Measurements from ENCODE around the gene GATA6. TPM values are rescaled to one million over a fixed set of nuclear protein-coding genes. Genes with fewer than 3 reads are reported as not detected.

Gene GATA6
- total and polyA plus RNA-seq, 9 donors, result 30.2 to 221 (median 129) TPM

GRCh38 chr18:22204214-22204536 is 34.8 kb downstream of the GATA6 start:
- intact Hi-C loops (cut with DNase I), result no loop called here
- Histone ChIP-seq H3K9me3 (no peaks in the 10 kb centered on the region), H3K27me3 (no peaks in the 10 kb centered on the region), H3K36me3 (no peaks in the 10 kb centered on the region), H3K27ac (no peak overlapping the region), H3K4me3 (no peak overlapping the region), H3K4me1 (ENCODE audit: insufficient read depth) (peaks cover 13% of the 10 kb centered on the region)
- whole genome bisulfite sequencing, 3 donors, result 86 to 100% (median 100%) methylated on average over 1 of the region's 1 CpG
- TF ChIP-seq CTCF (IDR thresholded peaks at IDR 0.05), result no peak
- no peak for TF ChIP-seq EP300 (IDR thresholded peaks at IDR 0.05)
- no peak for DNase-seq

- H3K9me3 ChIP-seq, result no peaks in the 10 kb centered on the region
- DNase-seq, result no peak
- H3K36me3 ChIP-seq, result no peaks in the 10 kb centered on the region
- 79 to 86% (median 83%) methylated on average over 6 of the region's 6 CpGs for WGBS, 3 donors
- H3K27ac ChIP-seq, result peak overlapping the region in 1 of 2 donors; percentile 70
- no peaks in the 10 kb centered on the region for H3K27me3 ChIP-seq
- TF ChIP-seq CTCF (IDR thresholded peaks at IDR 0.05) (no peak), EP300 (IDR thresholded peaks at IDR 0.05) (no peak), POLR2A (IDR thresholded peaks at IDR 0.05) (no peak)
- H3K4me1 ChIP-seq (ENCODE audit: insufficient read depth), result peaks cover 13% of the 10 kb centered on the region
- no peak overlapping the region for H3K4me3 ChIP-seq
- intact Hi-C loops (cut with DNase I), result loop anchor here in 1 of 4 donors (5.0 kb wide), 1 partner anchor 142 kb away; no protein-coding TSS in a partner anchor
Measured at GRCh38 chr18:22204996-22205395, 35.6 kb downstream of the GATA6 start.

GRCh38 chr18:22207021-22207758 is 37.8 kb downstream of the GATA6 start:
- H3K36me3 ChIP-seq, result no peaks in the 10 kb centered on the region
- TF ChIP-seq EP300 (IDR thresholded peaks at IDR 0.05) (no peak), CTCF (IDR thresholded peaks at IDR 0.05) (no peak), POLR2A (IDR thresholded peaks at IDR 0.05) (no peak)
- H3K27ac ChIP-seq, result peak overlapping the region in 1 of 2 donors; percentile 70
- no peaks in the 10 kb centered on the region for H3K9me3 ChIP-seq
- H3K4me1 ChIP-seq (ENCODE audit: insufficient read depth), result peaks cover 18% of the 10 kb centered on the region
- WGBS, 3 donors, result 50 to 56% (median 53%) methylated on average over 5 of the region's 5 CpGs
- DNase-seq, result peak; percentile 57 to 77 (median 69)
- H3K4me3 ChIP-seq, result no peak overlapping the region
- no peaks in the 10 kb centered on the region for H3K27me3 ChIP-seq
- intact Hi-C loops (cut with DNase I), result loop anchor here in 2 of 4 donors (2.0 to 5.0 kb wide), 3 partner anchors 14 to 140 kb away; no protein-coding TSS in a partner anchor

- H3K4me1 ChIP-seq (ENCODE audit: insufficient read depth), result peaks cover 16% of the 10 kb centered on the region
- H3K27me3 ChIP-seq, result no peaks in the 10 kb centered on the region
- TF ChIP-seq POLR2A (IDR thresholded peaks at IDR 0.05) (no peak), EP300 (IDR thresholded peaks at IDR 0.05) (no peak), CTCF (IDR thresholded peaks at IDR 0.05) (no peak)
- H3K36me3 ChIP-seq, result no peaks in the 10 kb centered on the region
- H3K9me3 ChIP-seq, result no peaks in the 10 kb centered on the region
- intact Hi-C loops (cut with DNase I), result loop anchor here in 2 of 4 donors (10.0 kb wide), 2 partner anchors 64 to 134 kb away; no protein-coding TSS in a partner anchor
- no peak for DNase-seq
- H3K4me3 ChIP-seq, result no peak overlapping the region
- H3K27ac ChIP-seq, result no peak overlapping the region
- 45 to 53% (median 51%) methylated on average over 4 of the region's 4 CpGs for WGBS, 3 donors
Measured at GRCh38 chr18:22210311-22210754, 40.9 kb downstream of the GATA6 start.

All from ovary (tissue), 9 donors.